ENCODE measurements around the gene NLN.

NLN gene

GRCh38 chr5:65682148-65682547 is 39.9 kb upstream of the NLN start:
- Histone ChIP-seq H3K4ac (ENCODE audit: low read depth, low read length) (no peak overlapping the region), H3K4me3 (ENCODE audit: low read depth, low read length) (no peak overlapping the region), H2BK120ac (ENCODE audit: insufficient read depth, low read length, poor library complexity) (no peak overlapping the region), H2AFZ (ENCODE audit: insufficient read depth, low read length, poor library complexity) (no peak overlapping the region), H3K27me3 (ENCODE audit: insufficient read depth, low read length) (no peaks in the 10 kb centered on the region), H3K14ac (ENCODE audit: low read length) (no peak overlapping the region), H4K8ac (ENCODE audit: low read depth, low read length) (no peak overlapping the region), H3K9ac (ENCODE audit: low read length) (no peak overlapping the region), H3K79me1 (ENCODE audit: low read length) (no peaks in the 10 kb centered on the region), H3K4me1 (ENCODE audit: control insufficient read depth in 1 of 2, insufficient read depth in 2 of 2, low read length in 2 of 2) (no peaks in the 10 kb centered on the region), H2BK12ac (ENCODE audit: low read length) (no peak overlapping the region), H2AK5ac (ENCODE audit: low read length) (no peak overlapping the region), H3K27ac (ENCODE audit: low read depth, low read length) (no peak overlapping the region), H3K4me2 (ENCODE audit: low read length) (no peak overlapping the region), H4K12ac (ENCODE audit: low read depth, low read length) (no peak overlapping the region), H3K18ac (ENCODE audit: low read length) (no peak overlapping the region), H2BK5ac (ENCODE audit: low read depth, low read length, poor library complexity) (no peak overlapping the region), H3K36me3 (ENCODE audit: control insufficient read depth in 1 of 2, insufficient read depth in 2 of 2, low read length in 2 of 2) (peaks cover 0 to 8% of the 10 kb centered on the region in 2 experiments), H3K23ac (ENCODE audit: low read length) (no peak overlapping the region), H3K79me2 (ENCODE audit: control insufficient read depth, insufficient read depth, low read length, poor library complexity) (no peaks in the 10 kb centered on the region), H3K9me3 (ENCODE audit: insufficient read depth, low read depth, low read length) (no peaks in the 10 kb centered on the region), H4K91ac (ENCODE audit: low read depth, low read length) (no peak overlapping the region)
- WGBS (ENCODE audit: extremely low coverage, insufficient coverage, insufficient read length) = no CpG with 5 or more reads among the region's 3 CpGs
- no peak for DNase-seq

GRCh38 chr5:65693121-65693520 is 28.9 kb upstream of the NLN start:
- no peaks in the 10 kb centered on the region for H3K27me3 ChIP-seq (ENCODE audit: insufficient read depth, low read length)
- no peaks in the 10 kb centered on the region for H3K79me1 ChIP-seq (ENCODE audit: low read length)
- peaks cover 0 to 3% of the 10 kb centered on the region in 2 experiments for H3K36me3 ChIP-seq (ENCODE audit: control insufficient read depth in 1 of 2, insufficient read depth in 2 of 2, low read length in 2 of 2)
- H3K9me3 ChIP-seq (ENCODE audit: insufficient read depth, low read depth, low read length) = no peaks in the 10 kb centered on the region
- H3K4ac ChIP-seq (ENCODE audit: low read depth, low read length) = no peak overlapping the region
- no peak for DNase-seq
- H3K14ac ChIP-seq (ENCODE audit: low read length) = no peak overlapping the region
- no peak overlapping the region for H2AK5ac ChIP-seq (ENCODE audit: low read length)
- no peak overlapping the region for H4K91ac ChIP-seq (ENCODE audit: low read depth, low read length)
- H2BK120ac ChIP-seq (ENCODE audit: insufficient read depth, low read length, poor library complexity) = no peak overlapping the region
- no peak overlapping the region for H3K4me2 ChIP-seq (ENCODE audit: low read length)
- H3K4me3 ChIP-seq (ENCODE audit: low read depth, low read length) = peak overlapping the region; percentile 49
- no peaks in the 10 kb centered on the region for H3K79me2 ChIP-seq (ENCODE audit: control insufficient read depth, insufficient read depth, low read length, poor library complexity)
- H2BK5ac ChIP-seq (ENCODE audit: low read depth, low read length, poor library complexity) = no peak overlapping the region
- no peak overlapping the region for H3K23ac ChIP-seq (ENCODE audit: low read length)
- no peak overlapping the region for H3K18ac ChIP-seq (ENCODE audit: low read length)
- H3K4me1 ChIP-seq (ENCODE audit: control insufficient read depth in 1 of 2, insufficient read depth in 2 of 2, low read length in 2 of 2) = no peaks in the 10 kb centered on the region
- 0% methylated on average over 1 of the region's 2 CpGs for WGBS (ENCODE audit: extremely low coverage, insufficient coverage, insufficient read length)
- H3K9ac ChIP-seq (ENCODE audit: low read length) = no peak overlapping the region
- H3K27ac ChIP-seq (ENCODE audit: low read depth, low read length) = no peak overlapping the region
- no peak overlapping the region for H2AFZ ChIP-seq (ENCODE audit: insufficient read depth, low read length, poor library complexity)
- H4K12ac ChIP-seq (ENCODE audit: low read depth, low read length) = no peak overlapping the region
- H4K8ac ChIP-seq (ENCODE audit: low read depth, low read length) = no peak overlapping the region
- H2BK12ac ChIP-seq (ENCODE audit: low read length) = no peak overlapping the region

DNA sequence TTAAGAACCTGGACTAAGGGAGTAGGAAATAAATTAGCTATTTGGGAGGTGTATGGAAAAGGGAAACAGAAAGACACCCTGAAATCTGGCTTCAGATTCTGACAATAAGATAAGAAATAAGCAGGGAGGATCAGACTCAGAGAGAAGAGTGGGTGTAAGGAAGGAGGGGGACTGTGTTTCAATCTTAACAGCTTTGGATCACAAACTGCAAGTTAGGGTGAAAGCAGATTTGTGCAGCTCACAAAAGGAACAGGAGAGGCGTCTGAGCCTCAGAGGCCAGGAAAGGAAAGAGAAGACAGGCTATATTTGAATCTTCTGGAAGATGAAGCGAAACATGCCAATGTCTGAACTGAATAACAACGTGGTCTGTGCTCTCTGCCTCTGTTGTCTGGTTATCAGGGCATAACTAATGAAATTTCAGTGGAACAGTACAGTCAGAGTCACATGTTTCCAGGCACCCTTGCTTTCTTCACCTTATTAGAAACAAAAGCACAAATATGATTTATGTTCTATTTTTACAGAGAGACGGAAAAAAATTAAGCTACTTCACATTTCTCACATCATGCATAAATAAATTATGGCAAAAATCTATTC is 26.7 kb upstream of the NLN start:
- Histone ChIP-seq H3K18ac (ENCODE audit: low read length) (no peak overlapping the region), H3K4me2 (ENCODE audit: low read length) (no peak overlapping the region), H3K4me3 (ENCODE audit: low read depth, low read length) (no peak overlapping the region), H2BK5ac (ENCODE audit: low read depth, low read length, poor library complexity) (no peak overlapping the region), H3K36me3 (ENCODE audit: control insufficient read depth in 1 of 2, insufficient read depth in 2 of 2, low read length in 2 of 2) (no peaks in the 10 kb centered on the region), H3K23ac (ENCODE audit: low read length) (no peak overlapping the region), H4K12ac (ENCODE audit: low read depth, low read length) (no peak overlapping the region), H3K14ac (ENCODE audit: low read length) (no peak overlapping the region), H3K4me1 (ENCODE audit: control insufficient read depth in 1 of 2, insufficient read depth in 2 of 2, low read length in 2 of 2) (no peaks in the 10 kb centered on the region), H2AK5ac (ENCODE audit: low read length) (no peak overlapping the region), H3K9me3 (ENCODE audit: insufficient read depth, low read depth, low read length) (no peaks in the 10 kb centered on the region), H3K27me3 (ENCODE audit: insufficient read depth, low read length) (no peaks in the 10 kb centered on the region), H3K79me1 (ENCODE audit: low read length) (no peaks in the 10 kb centered on the region), H4K8ac (ENCODE audit: low read depth, low read length) (no peak overlapping the region), H4K91ac (ENCODE audit: low read depth, low read length) (no peak overlapping the region), H2BK120ac (ENCODE audit: insufficient read depth, low read length, poor library complexity) (no peak overlapping the region), H3K4ac (ENCODE audit: low read depth, low read length) (no peak overlapping the region), H3K9ac (ENCODE audit: low read length) (no peak overlapping the region), H2AFZ (ENCODE audit: insufficient read depth, low read length, poor library complexity) (no peak overlapping the region), H3K79me2 (ENCODE audit: control insufficient read depth, insufficient read depth, low read length, poor library complexity) (no peaks in the 10 kb centered on the region), H2BK12ac (ENCODE audit: low read length) (no peak overlapping the region), H3K27ac (ENCODE audit: low read depth, low read length) (no peak overlapping the region)
- DNase-seq = no peak
- WGBS (ENCODE audit: extremely low coverage, insufficient coverage, insufficient read length) = no CpG with 5 or more reads among the region's 4 CpGs

GRCh38 chr5:65695896-65696295 is 26.1 kb upstream of the NLN start:
- H3K18ac ChIP-seq (ENCODE audit: low read length) = no peak overlapping the region
- H3K9me3 ChIP-seq (ENCODE audit: insufficient read depth, low read depth, low read length) = no peaks in the 10 kb centered on the region
- no peak overlapping the region for H4K91ac ChIP-seq (ENCODE audit: low read depth, low read length)
- no peak overlapping the region for H3K9ac ChIP-seq (ENCODE audit: low read length)
- no peak overlapping the region for H4K12ac ChIP-seq (ENCODE audit: low read depth, low read length)
- no peaks in the 10 kb centered on the region for H3K36me3 ChIP-seq (ENCODE audit: control insufficient read depth in 1 of 2, insufficient read depth in 2 of 2, low read length in 2 of 2)
- H4K8ac ChIP-seq (ENCODE audit: low read depth, low read length) = no peak overlapping the region
- H3K79me1 ChIP-seq (ENCODE audit: low read length) = no peaks in the 10 kb centered on the region
- H3K4me2 ChIP-seq (ENCODE audit: low read length) = no peak overlapping the region
- no peaks in the 10 kb centered on the region for H3K27me3 ChIP-seq (ENCODE audit: insufficient read depth, low read length)
- no peak overlapping the region for H2BK120ac ChIP-seq (ENCODE audit: insufficient read depth, low read length, poor library complexity)
- no peak overlapping the region for H3K27ac ChIP-seq (ENCODE audit: low read depth, low read length)
- no peak overlapping the region for H3K14ac ChIP-seq (ENCODE audit: low read length)
- no peak overlapping the region for H2BK12ac ChIP-seq (ENCODE audit: low read length)
- H3K23ac ChIP-seq (ENCODE audit: low read length) = no peak overlapping the region
- no CpG with 5 or more reads among the region's 4 CpGs for WGBS (ENCODE audit: extremely low coverage, insufficient coverage, insufficient read length)
- H3K4ac ChIP-seq (ENCODE audit: low read depth, low read length) = no peak overlapping the region
- no peak overlapping the region for H2AK5ac ChIP-seq (ENCODE audit: low read length)
- no peaks in the 10 kb centered on the region for H3K4me1 ChIP-seq (ENCODE audit: control insufficient read depth in 1 of 2, insufficient read depth in 2 of 2, low read length in 2 of 2)
- no peak for DNase-seq
- H2AFZ ChIP-seq (ENCODE audit: insufficient read depth, low read length, poor library complexity) = no peak overlapping the region
- H2BK5ac ChIP-seq (ENCODE audit: low read depth, low read length, poor library complexity) = no peak overlapping the region
- no peak overlapping the region for H3K4me3 ChIP-seq (ENCODE audit: low read depth, low read length)
- no peaks in the 10 kb centered on the region for H3K79me2 ChIP-seq (ENCODE audit: control insufficient read depth, insufficient read depth, low read length, poor library complexity)
